HepG2 (cell line): ENCODE results near the gene MREG. TPM values are rescaled to one million over a fixed set of nuclear protein-coding genes. Genes with fewer than 3 reads are reported as not detected.

Source experiments
- ATAC-seq: fragments of 200-7000 bp; cut with Tn5 transposase; 3 replicates; pipeline ENCODE4 v1.9.1; 2020; ENCODE audit warnings: mild to moderate bottlenecking, moderate library complexity
- BruUV-seq: library from RNA; stranded (reverse); fragments of 400-500 nt; replicated peaks from 2 replicates; lab custom pipeline; 2021; lab: Mats Ljungman, UMichigan
- CTCF ChIA-PET: fragments of 300-600 bp; formaldehyde crosslinking; extraction: SDS; loops from one replicate; lab custom pipeline; 2021; ENCODE audit warnings: low total read pairs, inconsistent platforms, low intra/inter-chr PET ratio; lab: Yijun Ruan, JAX
- POLR2A ChIA-PET: fragments of 350-600 bp; sonication (Branson Sonifier 250); formaldehyde crosslinking; loops from one replicate; lab custom pipeline; 2020; ENCODE audit warnings: antibody characterized with exemption, inconsistent platforms; lab: Yijun Ruan, JAX
- DNase-seq: peaks from one replicate; pipeline ENCODE4 v3.0.0-alpha.2; 2015; ENCODE audit warnings: low spot score
- FAIRE-seq: peaks from 3 replicates; lab custom pipeline; 2011; peaks lifted over from hg19 to GRCh38; lab: Jason Lieb, UNC
- H2AFZ ChIP-seq: one replicate; pipeline ENCODE4 v1.6.1; 2011; ENCODE audit warnings: low read length, inconsistent platforms
- H3K27ac ChIP-seq: fragments of 300-600 bp; 3 replicates; pipeline ENCODE4 v1.8.0; 2011; ENCODE audit warnings: mixed run types, mild to moderate bottlenecking, mixed read lengths, low read length, inconsistent platforms; ENCODE audit not compliant: insufficient read depth; ENCODE audit errors: extremely low read length
- H3K27me3 ChIP-seq, 2 experiments: fragments of 200-600 bp in 1 of 2; 2 replicates in 1 of 2; 3 replicates in 1 of 2; pipeline versions ENCODE4 v1.6.0 to v1.8.0; 2011; ENCODE audit warnings: low read length in 2 of 2, mild to moderate bottlenecking in 2 of 2, moderate library complexity in 2 of 2, inconsistent platforms in 1 of 2; ENCODE audit not compliant: insufficient read depth in 2 of 2, control insufficient read depth in 1 of 2
- H3K36me3 ChIP-seq, 2 experiments: fragments of 200-600 bp in 1 of 2; replicated peaks in 1 of 2; 2 replicates in 1 of 2; 3 replicates in 1 of 2; pipeline versions ENCODE4 v1.5.1 to v1.8.0; 2011; ENCODE audit warnings: low read length in 2 of 2, inconsistent platforms in 1 of 2; ENCODE audit not compliant: insufficient read depth in 2 of 2, control insufficient read depth in 1 of 2
- H3K4me1 ChIP-seq: 2 replicates; pipeline ENCODE4 v1.5.1; 2012; ENCODE audit warnings: low read length, inconsistent platforms; ENCODE audit not compliant: insufficient read depth
- H3K4me2 ChIP-seq: 2 replicates; pipeline ENCODE4 v1.6.0; 2011; ENCODE audit warnings: low read depth, low read length, inconsistent platforms
- H3K4me3 ChIP-seq, 3 experiments: fragments of 200-600 bp in 1 of 3; sonication (generic), shearing (Covaris generic) in 1 of 3; replicated peaks in 1 of 3; 2 replicates each; pipeline ENCODE4 v1.5.1; 2011 to 2016; ENCODE audit warnings: low read length in 3 of 3, inconsistent platforms in 2 of 3, low read depth in 2 of 3, mild to moderate bottlenecking in 2 of 3, control low read depth in 1 of 3, mixed read lengths in 1 of 3; ENCODE audit not compliant: insufficient read depth in 1 of 3
- H3K79me2 ChIP-seq: one replicate; pipeline ENCODE4 v1.6.1; 2011; ENCODE audit warnings: low read length, inconsistent platforms; ENCODE audit not compliant: insufficient read depth
- H3K9ac ChIP-seq: 2 replicates; pipeline ENCODE4 v1.6.0; 2011; ENCODE audit warnings: mild to moderate bottlenecking, low read depth, low read length, inconsistent platforms; ENCODE audit not compliant: insufficient read depth
- H3K9me3 ChIP-seq: 2 replicates; pipeline ENCODE4 v1.5.1; 2012; ENCODE audit warnings: mild to moderate bottlenecking, low read length
- H4K20me1 ChIP-seq: 2 replicates; pipeline ENCODE4 v1.6.0; 2011; ENCODE audit warnings: inconsistent platforms, mild to moderate bottlenecking, low read length, moderate library complexity; ENCODE audit not compliant: insufficient read depth
- MEIS2 ChIP-seq: sonication (generic); formaldehyde crosslinking; IDR thresholded peaks from 2 replicates; pipeline ENCODE4 v1.9.0; 2021; ENCODE audit warnings: mild to moderate bottlenecking, missing genetic modification reagents
- MTA3 ChIP-seq: sonication (generic); formaldehyde crosslinking; IDR thresholded peaks from 2 replicates; pipeline ENCODE4 v1.4.0; 2020; ENCODE audit warnings: missing genetic modification reagents
- MZF1 ChIP-seq: sonication (generic); formaldehyde crosslinking; IDR thresholded peaks from 2 replicates; pipeline ENCODE4 v1.8.1; 2023; ENCODE audit warnings: mild to moderate bottlenecking, missing genetic modification reagents, borderline replicate concordance
- PCBP2 ChIP-seq: fragments of 200-400 bp; formaldehyde crosslinking; optimal IDR thresholded peaks from 2 replicates; pipeline ENCODE3; 2018; ENCODE audit warnings: low read length, low read depth; ENCODE audit not compliant: poor library complexity, severe bottlenecking
- RORA ChIP-seq: sonication (generic); formaldehyde crosslinking; IDR thresholded peaks from 2 replicates; pipeline ENCODE4 v1.5.0; 2020; ENCODE audit warnings: mild to moderate bottlenecking, missing genetic modification reagents, moderate library complexity
- ZBTB38 ChIP-seq: sonication (generic); formaldehyde crosslinking; IDR thresholded peaks from 2 replicates; pipeline ENCODE4 v1.5.1; 2020; ENCODE audit warnings: mild to moderate bottlenecking, missing genetic modification reagents
- ZNF343 ChIP-seq: sonication (generic); formaldehyde crosslinking; IDR thresholded peaks from 2 replicates; pipeline ENCODE4 v1.4.0; 2020; ENCODE audit warnings: mild to moderate bottlenecking, missing genetic modification reagents
- ZNF350 ChIP-seq: sonication (generic); formaldehyde crosslinking; IDR thresholded peaks from 2 replicates; pipeline ENCODE4 v1.4.0; 2020; ENCODE audit warnings: mild to moderate bottlenecking, low read depth, missing genetic modification reagents, borderline replicate concordance
- ZNF431 ChIP-seq: sonication (generic); formaldehyde crosslinking; IDR thresholded peaks from 2 replicates; pipeline ENCODE4 v1.9.0; 2022; ENCODE audit warnings: missing genetic modification reagents, low read depth, mild to moderate bottlenecking, borderline replicate concordance
- ZNF550 ChIP-seq: sonication (generic); formaldehyde crosslinking; IDR thresholded peaks from 2 replicates; pipeline ENCODE4 v1.4.0; 2020; ENCODE audit warnings: mild to moderate bottlenecking, missing genetic modification reagents, borderline replicate concordance
- ZNF7 ChIP-seq: IDR thresholded peaks from 2 replicates; pipeline ENCODE4 v1.6.1; 2016; ENCODE audit warnings: missing biosample characterization, missing genetic modification reagents
- ZNF878 ChIP-seq: sonication (generic); formaldehyde crosslinking; IDR thresholded peaks from 2 replicates; pipeline ENCODE4 v1.8.1; 2023; ENCODE audit warnings: mild to moderate bottlenecking, missing genetic modification reagents, moderate library complexity
- WGBS: methylation state at CpG from one replicate; pipeline ENCODE4 v1.1.6; 2017; ENCODE audit warnings: low lambda C conversion rate; 5-methylcytosine and 5-hydroxymethylcytosine counted together
- in situ Hi-C: cut with HindIII; loops from 2 replicates; pipeline ENCODE4 v1.10.0; 2017; ENCODE audit warnings: low pct_unique_long_range_greater_than_20kb; ENCODE audit not compliant: extremely low pct_ligation_motif_present
- intact Hi-C: fragments of 100-400 bp; cut with micrococcal nuclease; formaldehyde crosslinking; loops from one replicate; pipeline ENCODE4 v1.10.0; 2022; ENCODE audit not compliant: unreplicated experiment
- polyA plus RNA-seq, 8 experiments: library from polyadenylated mRNA; depleted of rRNA in 3 of 8; stranded (reverse) in 7 of 8; unstranded in 1 of 8; fragments of >200 nt; fragmentation: Illumina TruSeq in 4 of 8; extraction: Trizol in 4 of 8; gene quantifications; 2 replicates each; pipeline versions ENCODE4 v1.2.1 to v1.2.3, GENCODE V29; 2011 to 2016; ENCODE audit warnings: low read depth in 4 of 8, missing spikeins in 1 of 8, mixed read lengths in 1 of 8; ENCODE audit not compliant: insufficient read depth in 1 of 8
- total RNA-seq, 5 experiments: library from RNA; depleted of rRNA; stranded (reverse); fragments of >200 nt; fragmentation: Illumina TruSeq; extraction: Trizol; gene quantifications; 2 replicates each; pipeline ENCODE4 v1.2.3, GENCODE V29; 2016; ENCODE audit warnings: low read depth in 1 of 5

The MREG gene
- total and polyA plus RNA-seq, 2 of the 13 experiments (the other 11 are each of a cell fraction or from before 2014, with no cell fraction given), result 7.5 to 23.3 TPM

DNA sequence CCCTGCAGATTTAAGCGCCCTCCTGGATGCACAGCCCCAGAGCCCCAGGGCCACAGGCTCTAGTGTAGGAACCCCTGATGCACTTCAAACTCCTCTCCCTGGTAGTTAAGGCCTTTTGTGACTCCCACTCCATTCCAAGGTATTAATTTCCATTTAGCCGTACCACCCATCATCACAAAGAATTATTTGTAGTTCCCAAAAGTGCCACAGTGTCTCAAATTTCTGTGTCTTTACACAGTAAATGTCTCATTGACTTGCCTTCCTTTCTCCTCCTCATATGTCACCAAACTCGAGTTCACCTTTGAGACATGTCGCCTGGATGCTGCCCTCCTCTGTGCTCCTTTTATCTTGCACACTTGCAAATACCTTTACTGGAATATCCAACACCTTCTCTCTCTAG lies 42.3 kb upstream of the MREG start:
- DNase-seq (no peak), ATAC-seq (no peak), FAIRE-seq (no peak)
- H3K79me2 ChIP-seq, result no peaks in the 10 kb centered on the region
- H3K27ac ChIP-seq, result no peak overlapping the region
- 92% methylated on average over 4 of the region's 4 CpGs for WGBS
- no peak overlapping the region for H2AFZ ChIP-seq
- TF ChIP-seq ZNF550 (CRISPR knock-in tag), result no peak
- no peak for TF ChIP-seq ZNF350
- no peak for TF ChIP-seq MTA3 (CRISPR knock-in tag)
- TF ChIP-seq ZNF431 (CRISPR knock-in tag), result no peak
- no peak for TF ChIP-seq ZBTB38 (CRISPR knock-in tag)
- no peak for TF ChIP-seq MEIS2 (CRISPR knock-in tag)
- TF ChIP-seq RORA (CRISPR knock-in tag), result no peak
- TF ChIP-seq ZNF878 (CRISPR knock-in tag), result no peak
- no peak for TF ChIP-seq PCBP2
- TF ChIP-seq ZNF343 (CRISPR knock-in tag), result no peak
- intact Hi-C loops (no loop called here), in situ Hi-C loops (no loop called here)
- H4K20me1 ChIP-seq, result no peaks in the 10 kb centered on the region
- no peak overlapping the region for H3K9ac ChIP-seq
- H3K27me3 ChIP-seq, result no peaks in the 10 kb centered on the region
- no peak overlapping the region for H3K4me2 ChIP-seq
- ChIA-PET CTCF (no interaction called here), POLR2A (interaction anchor here (0.7 kb wide), 1 partner anchor 54 kb away, joined by 3 read pairs; the partner anchor contains the start of gene XRCC5)
- TSS peak; percentile 8 for BruUV-seq
- H3K9me3 ChIP-seq, result no peaks in the 10 kb centered on the region
- peaks cover 14 to 39% of the 10 kb centered on the region in 2 experiments for H3K36me3 ChIP-seq
- H3K4me3 ChIP-seq, result no peak overlapping the region
- H3K4me1 ChIP-seq, result peaks cover 46% of the 10 kb centered on the region

DNA sequence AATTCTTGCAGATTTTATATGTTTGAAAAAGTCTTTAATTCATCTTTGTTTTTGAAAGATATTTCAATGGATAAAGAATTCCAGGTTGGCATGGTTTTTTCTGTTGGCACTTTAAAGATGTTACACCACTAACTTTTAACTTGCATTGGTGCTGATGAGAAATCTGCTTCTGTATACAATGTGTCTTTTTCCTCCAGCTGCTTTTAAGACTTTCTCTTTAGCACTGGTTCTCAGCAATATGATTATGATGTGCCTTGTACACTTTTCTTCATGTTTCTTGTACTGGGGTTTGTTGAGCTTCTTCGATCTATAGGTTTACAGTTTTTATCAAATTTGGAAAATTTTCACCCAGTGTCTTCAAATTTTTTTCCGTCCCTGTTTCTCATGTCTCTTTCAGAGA lies 39.1 kb upstream of the MREG start:
- H3K27me3 ChIP-seq, result no peaks in the 10 kb centered on the region
- BruUV-seq, result no TSS peak
- H3K4me1 ChIP-seq, result peaks cover 37% of the 10 kb centered on the region
- H4K20me1 ChIP-seq, result no peaks in the 10 kb centered on the region
- peaks cover 9 to 39% of the 10 kb centered on the region in 2 experiments; a peak in 4 of 5 replicates for H3K36me3 ChIP-seq
- TF ChIP-seq ZNF7 (CRISPR knock-in tag), result peak; percentile 95
- no peak for TF ChIP-seq MZF1 (CRISPR knock-in tag)
- H3K79me2 ChIP-seq, result no peaks in the 10 kb centered on the region
- no peak overlapping the region for H3K27ac ChIP-seq
- no peak for DNase-seq
- no peaks in the 10 kb centered on the region for H3K9me3 ChIP-seq
- no peak overlapping the region for H3K4me2 ChIP-seq
- 98% methylated on average over 2 of the region's 2 CpGs for WGBS
- H3K9ac ChIP-seq, result no peak overlapping the region
- FAIRE-seq, result no peak
- ChIA-PET CTCF (no interaction called here), POLR2A (interaction anchor here (1.1 kb wide), 1 partner anchor 29 kb away, joined by 3 read pairs; the partner anchor contains the start of genes PECR and TMEM169)
- in situ Hi-C loops, result no loop called here
- no peak overlapping the region for H3K4me3 ChIP-seq
- no peak overlapping the region for H2AFZ ChIP-seq
- intact Hi-C loops, result no loop called here
- ATAC-seq, result no peak
